Cerebellar nuclear complex (tissue), 1 donor: ENCODE results near the gene PRPS1.
A peak's percentile ranks its signal among the peaks of the same experiment; 100 is the strongest.
"Not testable (repeated sequence)": the region's sequence is repeated elsewhere in the genome, so short reads cannot be mapped to it uniquely, and the experiment has no call there.

Experiments used
- DNase-seq, 2 experiments: peaks; one replicate each; lab custom pipeline; 2025; lab: John Stamatoyannopoulos, UW

PRPS1 gene

GRCh38 chrX:107674480-107675364 is 46.4 kb downstream of the PRPS1 start:
- peak in 1 of 2 experiments; percentile 53 for DNase-seq

GRCh38 chrX:107675365-107675654 is 47.0 kb downstream of the PRPS1 start:
- no peak for DNase-seq

- no peak for DNase-seq
These were observed 47.7 kb downstream of the PRPS1 start for GRCh38 chrX:107675823-107676555.

- peak in 1 of 2 experiments; percentile 9 for DNase-seq
These were observed 48.5 kb downstream of the PRPS1 start for GRCh38 chrX:107676559-107677378.

- DNase-seq: no peak
These were observed 49.2 kb downstream of the PRPS1 start for GRCh38 chrX:107677501-107677901.

GRCh38 chrX:107677909-107678308 is 49.6 kb downstream of the PRPS1 start:
- DNase-seq: no peak

GRCh38 chrX:107678957-107679740 is 50.8 kb downstream of the PRPS1 start:
- DNase-seq: no peak

GRCh38 chrX:107682256-107682655 is 53.9 kb downstream of the PRPS1 start:
- no peak for DNase-seq

GRCh38 chrX:107683124-107683895 is 55.0 kb downstream of the PRPS1 start:
- no peak for DNase-seq

GRCh38 chrX:107683931-107684330 is 55.6 kb downstream of the PRPS1 start:
- DNase-seq: no peak

- DNase-seq: no peak
These were observed 56.7 kb downstream of the PRPS1 start for GRCh38 chrX:107684956-107685385.

GRCh38 chrX:107685586-107685985 is 57.3 kb downstream of the PRPS1 start:
- DNase-seq: not testable (repeated sequence)

- no peak for DNase-seq
These were observed 57.7 kb downstream of the PRPS1 start for GRCh38 chrX:107686026-107686425.

GRCh38 chrX:107686792-107687191 is 58.5 kb downstream of the PRPS1 start:
- DNase-seq: no peak

GRCh38 chrX:107687445-107687844 is 59.1 kb downstream of the PRPS1 start:
- DNase-seq: no peak

GRCh38 chrX:107691024-107691448 is 62.7 kb downstream of the PRPS1 start:
- DNase-seq: no peak

- DNase-seq: no peak
These were observed 71.3 kb downstream of the PRPS1 start for GRCh38 chrX:107699616-107700015.

GRCh38 chrX:107700317-107700774 is 72.0 kb downstream of the PRPS1 start:
- DNase-seq: no peak
